CD14-positive monocyte (primary cell): ENCODE data around the gene GRIK4. TPM values are rescaled to one million over a fixed set of nuclear protein-coding genes. Genes with fewer than 3 reads are reported as not detected.

ENCODE experiments used
- DNase-seq, 3 donors: peaks; one replicate each; pipeline ENCODE4 v3.0.0-alpha.2; 2011 to 2022
- H2AFZ ChIP-seq: 2 replicates; pipeline ENCODE4 v1.6.0; 2012; ENCODE audit warnings: mild to moderate bottlenecking, low read depth, low read length, inconsistent platforms; ENCODE audit not compliant: insufficient read depth, poor library complexity, severe bottlenecking
- H3K27ac ChIP-seq, 2 donors: 1 replicate in 1 of 2; 2 replicates in 1 of 2; pipeline ENCODE4 v1.5.1; 2012 to 2013; ENCODE audit warnings: low read length in 2 of 2, control low read depth in 1 of 2, inconsistent platforms in 1 of 2, low read depth in 1 of 2, mild to moderate bottlenecking in 1 of 2
- H3K27me3 ChIP-seq, 2 donors: one replicate each; pipeline versions ENCODE4 v1.6.0 to v1.6.1; 2011 to 2013; ENCODE audit warnings: low read length in 2 of 2; ENCODE audit not compliant: control insufficient read depth in 2 of 2, insufficient read depth in 2 of 2
- H3K36me3 ChIP-seq, 2 donors: replicated peaks in 1 of 2; 1 replicate in 1 of 2; 2 replicates in 1 of 2; pipeline versions ENCODE4 v1.5.1 to v1.6.1; 2012 to 2013; ENCODE audit warnings: low read length in 2 of 2, control low read depth in 1 of 2, inconsistent platforms in 1 of 2, mild to moderate bottlenecking in 1 of 2; ENCODE audit not compliant: insufficient read depth in 2 of 2, control insufficient read depth in 1 of 2
- H3K4me1 ChIP-seq, 2 donors: 1 replicate in 1 of 2; 2 replicates in 1 of 2; pipeline versions ENCODE4 v1.5.1 to v1.6.1; 2012 to 2013; ENCODE audit warnings: low read length in 2 of 2, control low read depth in 1 of 2, inconsistent platforms in 1 of 2, mild to moderate bottlenecking in 1 of 2, moderate library complexity in 1 of 2; ENCODE audit not compliant: insufficient read depth in 2 of 2, control insufficient read depth in 1 of 2
- H3K4me2 ChIP-seq: replicated peaks from 2 replicates; pipeline ENCODE3; 2012; ENCODE audit warnings: low read length, moderate library complexity, mild to moderate bottlenecking; ENCODE audit not compliant: poor library complexity, severe bottlenecking; ENCODE audit errors: extremely low read depth
- H3K4me3 ChIP-seq, 3 experiments: fragments of 200-600 bp in 1 of 3; sonication (generic) in 1 of 3; replicated peaks in 1 of 3; 1 replicate in 2 of 3; 2 replicates in 1 of 3; pipeline ENCODE4 v1.5.1; 2011 to 2013; ENCODE audit warnings: low read length in 3 of 3, mild to moderate bottlenecking in 3 of 3, control low read depth in 2 of 3, low read depth in 2 of 3, inconsistent platforms in 1 of 3, moderate library complexity in 1 of 3
- H3K79me2 ChIP-seq: 2 replicates; pipeline ENCODE4 v1.6.0; 2012; ENCODE audit warnings: mild to moderate bottlenecking, control low read depth, inconsistent platforms, low read length, moderate library complexity; ENCODE audit not compliant: insufficient read depth
- H3K9ac ChIP-seq: 2 replicates; pipeline ENCODE4 v1.6.0; 2017; ENCODE audit warnings: low read length, mild to moderate bottlenecking; ENCODE audit not compliant: insufficient read depth, poor library complexity, severe bottlenecking
- H3K9me3 ChIP-seq, 2 donors: replicated peaks in 1 of 2; 1 replicate in 1 of 2; 2 replicates in 1 of 2; pipeline versions ENCODE4 v1.5.1 to v1.6.1; 2012 to 2013; ENCODE audit warnings: low read length in 2 of 2, control low read depth in 1 of 2; ENCODE audit not compliant: control insufficient read depth in 1 of 2, insufficient read depth in 1 of 2
- H4K20me1 ChIP-seq: 2 replicates; pipeline ENCODE4 v1.6.0; 2012; ENCODE audit warnings: mild to moderate bottlenecking, low read length, control low read depth, moderate library complexity; ENCODE audit not compliant: insufficient read depth
- H3K27ac Mint-ChIP-seq, 7 donors: one replicate each; pipeline ENCODE4 v1.8.0; 2020; ENCODE audit warnings: mild to moderate bottlenecking in 7 of 7, mixed read lengths in 7 of 7, moderate library complexity in 6 of 7, inconsistent platforms in 2 of 7
- H3K27me3 Mint-ChIP-seq, 3 donors: one replicate each; pipeline ENCODE4 v1.8.0; 2021 to 2022; ENCODE audit warnings: low read depth in 3 of 3, mild to moderate bottlenecking in 3 of 3, mixed read lengths in 3 of 3, moderate library complexity in 3 of 3, inconsistent platforms in 1 of 3
- H3K36me3 Mint-ChIP-seq, 2 donors: one replicate each; pipeline ENCODE4 v1.8.0; 2020; ENCODE audit warnings: mixed read lengths in 2 of 2, inconsistent platforms in 1 of 2, mild to moderate bottlenecking in 1 of 2
- H3K4me1 Mint-ChIP-seq: one replicate; pipeline ENCODE4 v1.8.0; 2020; ENCODE audit warnings: mild to moderate bottlenecking, mixed read lengths
- H3K4me3 Mint-ChIP-seq, 2 donors: one replicate each; pipeline ENCODE4 v1.8.0; 2020; ENCODE audit warnings: mild to moderate bottlenecking in 2 of 2, mixed read lengths in 2 of 2, moderate library complexity in 1 of 2
- H3K9me3 Mint-ChIP-seq, 7 donors: one replicate each; pipeline ENCODE4 v1.8.0; 2020 to 2022; ENCODE audit warnings: mixed read lengths in 7 of 7, mild to moderate bottlenecking in 6 of 7, moderate library complexity in 6 of 7, inconsistent platforms in 2 of 7
- WGBS: methylation state at CpG from one replicate; pipeline ENCODE4 v1.1.5; 2013; ENCODE audit warnings: missing lambda C conversion rate; ENCODE audit not compliant: insufficient coverage; 5-methylcytosine and 5-hydroxymethylcytosine counted together
- intact Hi-C, 2 donors: fragments of 100-400 bp; cut with micrococcal nuclease; formaldehyde crosslinking; loops; one replicate each; pipeline versions ENCODE4 v1.15.0 to v1.15.1; 2023
- polyA plus RNA-seq, 3 donors: library from polyadenylated mRNA; depleted of rRNA in 1 of 3; unstranded in 2 of 3; stranded (reverse) in 1 of 3; fragments of 300-500 nt in 2 of 3; fragments of >200 nt in 1 of 3; fragmentation: Illumina TruSeq in 2 of 3; gene quantifications; 1 replicate in 2 of 3; 2 replicates in 1 of 3; pipeline ENCODE4 v1.2.3, GENCODE V29; 2012 to 2021
- TF ChIP-seq, protein P1 (sequence below): fragments of 200-600 bp; IDR thresholded peaks from one replicate; pipeline ENCODE4 v1.8.0; 2022; ENCODE audit warnings: antibody characterized with exemption, mild to moderate bottlenecking

Gene GRIK4
- polyA plus RNA-seq, 3 donors, result not detected

DNA sequence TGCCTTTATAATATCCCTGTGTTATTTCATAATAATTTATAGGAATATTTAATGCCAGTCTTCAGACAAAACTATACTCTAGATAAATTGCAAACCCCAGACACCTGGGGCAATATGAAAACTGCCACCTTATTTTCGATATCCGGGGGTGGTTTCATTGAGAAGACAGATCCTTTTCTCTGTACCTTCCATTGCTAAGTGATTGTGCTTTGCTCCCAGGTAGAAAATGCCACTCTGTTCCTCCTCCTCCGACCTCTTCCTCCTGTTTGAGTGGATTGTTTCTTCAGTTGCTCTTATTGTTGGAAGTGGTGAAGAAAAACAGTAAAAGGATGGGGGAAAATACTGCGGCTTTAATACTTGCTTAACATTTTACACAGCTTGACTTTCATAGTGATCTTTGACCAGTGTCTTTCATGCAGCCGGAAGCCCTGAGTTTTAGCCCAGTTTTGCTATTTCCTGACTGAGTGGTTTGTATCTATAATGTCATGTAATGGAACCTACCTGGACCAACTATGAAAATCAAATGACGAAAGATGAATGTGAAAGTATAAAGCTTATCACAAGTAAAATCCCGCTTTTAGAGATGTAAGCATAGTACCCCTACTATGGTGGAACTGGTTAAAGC, 5.6 kb upstream of the GRIK4 start:
- Histone ChIP-seq H3K27ac (no peak overlapping the region), H3K4me3 (no peak overlapping the region), H3K36me3 (no peaks in the 10 kb centered on the region), H3K4me2 (no peak overlapping the region), H3K27me3 (peaks cover 19 to 43% of the 10 kb centered on the region in 2 donors), H3K9ac (no peak overlapping the region), H3K4me1 (no peaks in the 10 kb centered on the region), H4K20me1 (no peaks in the 10 kb centered on the region), H2AFZ (no peak overlapping the region), H3K79me2 (no peaks in the 10 kb centered on the region), H3K9me3 (no peaks in the 10 kb centered on the region)
- 90% methylated on average over 2 of the region's 7 CpGs for WGBS
- Mint-ChIP-seq H3K4me1 (peaks cover under 1% of the 10 kb centered on the region), H3K27ac (no peak overlapping the region), H3K36me3 (no peaks in the 10 kb centered on the region), H3K9me3 (peaks cover 0 to 1% (median 0%) of the 10 kb centered on the region in 7 donors), H3K4me3 (no peak overlapping the region), H3K27me3 (peaks cover 44 to 66% (median 49%) of the 10 kb centered on the region in 3 donors)
- DNase-seq, result no peak
- intact Hi-C loops, result no loop called here
- TF ChIP-seq, protein P1, sequence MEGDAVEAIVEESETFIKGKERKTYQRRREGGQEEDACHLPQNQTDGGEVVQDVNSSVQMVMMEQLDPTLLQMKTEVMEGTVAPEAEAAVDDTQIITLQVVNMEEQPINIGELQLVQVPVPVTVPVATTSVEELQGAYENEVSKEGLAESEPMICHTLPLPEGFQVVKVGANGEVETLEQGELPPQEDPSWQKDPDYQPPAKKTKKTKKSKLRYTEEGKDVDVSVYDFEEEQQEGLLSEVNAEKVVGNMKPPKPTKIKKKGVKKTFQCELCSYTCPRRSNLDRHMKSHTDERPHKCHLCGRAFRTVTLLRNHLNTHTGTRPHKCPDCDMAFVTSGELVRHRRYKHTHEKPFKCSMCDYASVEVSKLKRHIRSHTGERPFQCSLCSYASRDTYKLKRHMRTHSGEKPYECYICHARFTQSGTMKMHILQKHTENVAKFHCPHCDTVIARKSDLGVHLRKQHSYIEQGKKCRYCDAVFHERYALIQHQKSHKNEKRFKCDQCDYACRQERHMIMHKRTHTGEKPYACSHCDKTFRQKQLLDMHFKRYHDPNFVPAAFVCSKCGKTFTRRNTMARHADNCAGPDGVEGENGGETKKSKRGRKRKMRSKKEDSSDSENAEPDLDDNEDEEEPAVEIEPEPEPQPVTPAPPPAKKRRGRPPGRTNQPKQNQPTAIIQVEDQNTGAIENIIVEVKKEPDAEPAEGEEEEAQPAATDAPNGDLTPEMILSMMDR, result no peak

DNA sequence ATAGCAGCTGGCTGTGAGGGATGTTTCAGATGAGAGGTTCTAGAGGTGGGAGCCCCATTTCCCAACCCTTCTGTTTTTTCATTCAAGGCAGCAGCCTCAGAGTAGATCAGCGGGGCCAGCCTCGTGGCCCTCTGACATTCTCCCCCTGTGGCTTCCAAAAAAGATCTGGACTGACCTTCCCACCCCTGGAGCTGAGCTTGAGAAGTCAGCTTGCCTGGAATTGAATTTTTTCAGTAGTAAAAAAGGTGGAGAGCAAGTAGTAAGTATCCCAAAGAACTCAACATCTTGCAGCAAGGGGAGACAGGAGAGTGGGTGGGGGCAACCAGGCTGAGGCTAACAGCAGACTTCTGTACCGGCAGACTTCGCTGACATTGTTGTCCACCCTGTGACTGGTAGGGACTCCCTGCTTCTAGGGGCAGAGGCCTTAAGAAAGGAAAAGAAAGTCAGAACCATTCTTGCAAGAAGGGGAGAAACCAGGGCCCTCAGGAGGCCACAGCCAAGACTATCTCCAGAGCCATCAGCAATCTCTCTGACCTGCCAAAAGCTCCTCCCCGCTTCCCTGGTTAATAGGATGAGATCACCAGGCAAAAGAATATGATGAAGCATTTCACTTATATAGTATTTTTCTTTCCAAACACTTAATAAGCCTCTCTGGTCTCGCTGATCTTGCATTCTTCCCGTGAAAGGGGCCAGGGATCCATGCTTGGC, 2.0 kb upstream of the GRIK4 start:
- Mint-ChIP-seq H3K4me1 (peaks cover 2% of the 10 kb centered on the region), H3K27ac (peak overlapping the region in 1 of 7 donors; percentile 60), H3K27me3 (peaks cover 54 to 73% (median 57%) of the 10 kb centered on the region in 3 donors), H3K9me3 (peaks cover 0 to 2% (median 0%) of the 10 kb centered on the region in 7 donors), H3K36me3 (no peaks in the 10 kb centered on the region), H3K4me3 (peak overlapping the region in 1 of 2 donors; percentile 46)
- Histone ChIP-seq H3K27me3 (peaks cover 10 to 56% of the 10 kb centered on the region in 2 donors), H4K20me1 (no peaks in the 10 kb centered on the region), H3K27ac (no peak overlapping the region), H3K4me3 (no peak overlapping the region), H3K4me2 (no peak overlapping the region), H3K9me3 (no peaks in the 10 kb centered on the region), H3K4me1 (no peaks in the 10 kb centered on the region), H3K36me3 (no peaks in the 10 kb centered on the region), H3K79me2 (no peaks in the 10 kb centered on the region), H2AFZ (no peak overlapping the region), H3K9ac (no peak overlapping the region)
- no peak for DNase-seq
- 83% methylated on average over 2 of the region's 7 CpGs for WGBS
- TF ChIP-seq, protein P1, result no peak
- intact Hi-C loops, result loop anchor here (5.0 to 10.0 kb wide), 3 partner anchors 605 to 685 kb away; no protein-coding TSS in a partner anchor
